DOHH2 (cell line): ENCODE measurements around the gene FAM171A1.

Experiments
- H3F3A ChIP-seq: fragments of 200-600 bp; sonication (generic), shearing (Covaris generic); 2 replicates; pipeline ENCODE4 v1.6.0; 2016; ENCODE audit warnings: antibody characterized with exemption, mild to moderate bottlenecking; ENCODE audit not compliant: control insufficient read depth, insufficient read depth
- H3K27ac ChIP-seq: fragments of 200-600 bp; sonication (generic); 2 replicates; pipeline ENCODE4 v1.5.1; 2014; ENCODE audit warnings: low read depth, mild to moderate bottlenecking, low read length, moderate library complexity
- H3K27me3 ChIP-seq: fragments of 200-600 bp; sonication (generic); 2 replicates; pipeline ENCODE4 v1.6.1; 2014; ENCODE audit warnings: mild to moderate bottlenecking, low read length, mixed read lengths; ENCODE audit not compliant: control insufficient read depth
- H3K36me3 ChIP-seq: fragments of 200-600 bp; sonication (generic); 2 replicates; pipeline ENCODE4 v1.6.1; 2014; ENCODE audit warnings: mild to moderate bottlenecking, low read length, moderate library complexity, mixed read lengths; ENCODE audit not compliant: control insufficient read depth
- H3K4me1 ChIP-seq: fragments of 200-600 bp; sonication (generic); 2 replicates; pipeline ENCODE4 v1.6.1; 2014; ENCODE audit warnings: mild to moderate bottlenecking, low read length, mixed read lengths; ENCODE audit not compliant: control insufficient read depth
- H3K4me2 ChIP-seq: fragments of 200-600 bp; sonication (generic); 2 replicates; pipeline ENCODE4 v1.6.0; 2014; ENCODE audit warnings: mild to moderate bottlenecking, low read length, moderate library complexity
- H3K4me3 ChIP-seq: fragments of 200-600 bp; sonication (generic); 2 replicates; pipeline ENCODE4 v1.5.1; 2014; ENCODE audit warnings: mild to moderate bottlenecking, low read length, mixed read lengths
- H3K79me2 ChIP-seq: fragments of 200-600 bp; sonication (generic); 2 replicates; pipeline ENCODE4 v1.6.1; 2014; ENCODE audit warnings: mild to moderate bottlenecking, low read length, mixed read lengths; ENCODE audit not compliant: control insufficient read depth
- H3K9me2 ChIP-seq: fragments of 200-600 bp; sonication (generic); replicated peaks from 2 replicates; pipeline ENCODE4 v1.6.1; 2014; ENCODE audit warnings: mild to moderate bottlenecking, low read length, mixed read lengths; ENCODE audit not compliant: control insufficient read depth
- H3K9me3 ChIP-seq: fragments of 200-600 bp; sonication (generic); 2 replicates; pipeline ENCODE4 v1.6.1; 2014; ENCODE audit warnings: antibody characterized with exemption, low read length, mixed read lengths; ENCODE audit not compliant: control insufficient read depth, insufficient read depth
- H4K20me1 ChIP-seq: fragments of 200-600 bp; sonication (generic); 2 replicates; pipeline ENCODE4 v1.6.0; 2014; ENCODE audit warnings: low read depth, mild to moderate bottlenecking, antibody characterized with exemption, low read length, moderate library complexity; ENCODE audit not compliant: control insufficient read depth, insufficient read depth
- EZH2phosphoT487 ChIP-seq: fragments of 200-600 bp; sonication (generic); IDR thresholded peaks from 2 replicates; pipeline ENCODE4 v1.6.1; 2017; ENCODE audit warnings: borderline replicate concordance, mild to moderate bottlenecking, antibody characterized with exemption, low read length, moderate library complexity, mixed read lengths
- TF ChIP-seq, protein P1 (sequence below): fragments of 200-600 bp; sonication (generic); IDR thresholded peaks from one replicate; pipeline ENCODE4 v1.5.1; 2014; ENCODE audit warnings: antibody characterized with exemption, mild to moderate bottlenecking, low read depth, low read length; ENCODE audit not compliant: poor library complexity, severe bottlenecking

Gene FAM171A1

DNA sequence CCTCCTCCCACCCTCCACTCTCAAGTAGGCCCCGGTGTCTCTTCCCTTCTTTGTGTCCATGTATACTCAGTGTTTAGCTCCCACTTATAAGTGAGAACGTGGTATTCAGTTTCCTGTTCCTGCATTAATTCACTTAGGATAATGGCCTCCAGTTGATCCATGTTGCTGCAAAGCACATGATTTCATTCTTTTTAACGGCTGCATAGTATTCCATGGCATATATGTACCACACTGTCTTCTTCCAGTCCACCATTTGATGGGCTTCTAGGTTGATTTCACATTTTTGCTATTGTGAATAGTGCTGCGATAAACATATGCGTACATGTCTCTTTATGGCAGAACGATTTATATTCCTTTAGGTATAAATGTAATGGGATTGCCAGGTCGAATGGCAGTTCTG is 51.0 kb downstream of the FAM171A1 start:
- no peaks in the 10 kb centered on the region for H3F3A ChIP-seq
- no peaks in the 10 kb centered on the region for H3K9me2 ChIP-seq
- no peaks in the 10 kb centered on the region for H3K9me3 ChIP-seq
- peaks cover 4% of the 10 kb centered on the region; the same call in 1 of the 2 replicates for H3K27me3 ChIP-seq
- H3K4me3 ChIP-seq: no peak overlapping the region
- no peaks in the 10 kb centered on the region for H4K20me1 ChIP-seq
- no peak overlapping the region for H3K4me2 ChIP-seq
- no peak overlapping the region for H3K27ac ChIP-seq
- H3K36me3 ChIP-seq: no peaks in the 10 kb centered on the region
- no peaks in the 10 kb centered on the region for H3K79me2 ChIP-seq
- no peaks in the 10 kb centered on the region for H3K4me1 ChIP-seq
- no peak for TF ChIP-seq EZH2phosphoT487
- TF ChIP-seq, protein P1, sequence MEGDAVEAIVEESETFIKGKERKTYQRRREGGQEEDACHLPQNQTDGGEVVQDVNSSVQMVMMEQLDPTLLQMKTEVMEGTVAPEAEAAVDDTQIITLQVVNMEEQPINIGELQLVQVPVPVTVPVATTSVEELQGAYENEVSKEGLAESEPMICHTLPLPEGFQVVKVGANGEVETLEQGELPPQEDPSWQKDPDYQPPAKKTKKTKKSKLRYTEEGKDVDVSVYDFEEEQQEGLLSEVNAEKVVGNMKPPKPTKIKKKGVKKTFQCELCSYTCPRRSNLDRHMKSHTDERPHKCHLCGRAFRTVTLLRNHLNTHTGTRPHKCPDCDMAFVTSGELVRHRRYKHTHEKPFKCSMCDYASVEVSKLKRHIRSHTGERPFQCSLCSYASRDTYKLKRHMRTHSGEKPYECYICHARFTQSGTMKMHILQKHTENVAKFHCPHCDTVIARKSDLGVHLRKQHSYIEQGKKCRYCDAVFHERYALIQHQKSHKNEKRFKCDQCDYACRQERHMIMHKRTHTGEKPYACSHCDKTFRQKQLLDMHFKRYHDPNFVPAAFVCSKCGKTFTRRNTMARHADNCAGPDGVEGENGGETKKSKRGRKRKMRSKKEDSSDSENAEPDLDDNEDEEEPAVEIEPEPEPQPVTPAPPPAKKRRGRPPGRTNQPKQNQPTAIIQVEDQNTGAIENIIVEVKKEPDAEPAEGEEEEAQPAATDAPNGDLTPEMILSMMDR: no peak

DNA sequence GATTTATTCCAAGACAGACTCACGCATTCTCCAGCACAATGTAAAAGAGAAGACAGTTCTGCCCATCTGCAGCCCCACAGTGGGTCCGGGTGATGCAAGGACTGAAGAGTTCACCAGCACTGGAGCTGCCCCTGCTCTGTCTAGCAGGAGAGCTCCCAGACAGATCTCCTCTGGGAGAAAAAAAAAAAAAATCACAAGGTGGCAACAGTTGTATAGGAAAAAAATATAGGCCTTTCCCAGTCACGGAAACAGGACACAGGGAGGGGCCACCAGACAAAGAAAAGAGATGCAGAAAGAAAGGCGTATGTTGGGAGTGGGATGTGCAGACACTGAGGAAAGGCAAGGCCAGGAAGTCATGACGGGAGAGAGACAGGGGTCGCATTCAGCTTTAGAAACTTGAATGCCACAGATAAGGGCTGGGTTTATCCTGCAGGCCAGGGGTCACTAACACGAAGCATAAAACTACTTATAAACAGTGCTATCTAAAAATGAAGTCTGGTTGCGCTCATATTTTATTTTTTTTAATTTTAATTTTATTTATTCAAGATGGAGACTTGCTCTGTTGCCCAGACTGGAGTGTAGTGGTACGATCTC is 54.1 kb downstream of the FAM171A1 start:
- Histone ChIP-seq H3K27ac (no peak overlapping the region), H3F3A (no peaks in the 10 kb centered on the region), H3K4me1 (no peaks in the 10 kb centered on the region), H3K79me2 (no peaks in the 10 kb centered on the region), H3K4me2 (no peak overlapping the region), H4K20me1 (no peaks in the 10 kb centered on the region), H3K9me2 (no peaks in the 10 kb centered on the region), H3K36me3 (no peaks in the 10 kb centered on the region), H3K27me3 (peaks cover 4% of the 10 kb centered on the region; the same call in 1 of the 2 replicates), H3K4me3 (no peak overlapping the region), H3K9me3 (no peaks in the 10 kb centered on the region)
- TF ChIP-seq, protein P1: no peak
- TF ChIP-seq EZH2phosphoT487: no peak

DNA sequence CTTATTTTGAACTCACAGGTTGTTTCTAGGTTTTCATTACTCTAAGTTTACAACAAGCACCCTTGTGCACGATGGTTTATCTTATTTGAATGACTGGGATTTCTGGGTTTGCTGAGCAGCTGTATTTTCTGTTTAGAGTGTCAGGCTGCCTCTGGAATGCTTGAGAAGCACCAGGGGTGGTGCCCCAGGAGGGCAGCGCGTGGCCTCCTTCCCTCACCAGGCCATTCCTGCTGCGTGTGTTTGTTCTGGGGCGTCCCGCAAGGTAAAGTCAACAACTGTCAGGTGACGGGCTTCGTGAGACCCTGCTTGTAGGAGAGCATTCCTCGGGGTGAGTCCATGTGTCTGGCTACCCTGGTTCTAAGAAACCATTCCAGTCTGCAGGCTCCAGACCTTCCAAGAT is 54.9 kb downstream of the FAM171A1 start:
- no peaks in the 10 kb centered on the region for H3K9me2 ChIP-seq
- no peaks in the 10 kb centered on the region for H3K36me3 ChIP-seq
- H3F3A ChIP-seq: no peaks in the 10 kb centered on the region
- TF ChIP-seq, protein P1: no peak
- TF ChIP-seq EZH2phosphoT487: no peak
- H3K79me2 ChIP-seq: no peaks in the 10 kb centered on the region
- H3K4me1 ChIP-seq: no peaks in the 10 kb centered on the region
- no peak overlapping the region for H3K4me2 ChIP-seq
- H3K27ac ChIP-seq: no peak overlapping the region
- no peaks in the 10 kb centered on the region for H3K9me3 ChIP-seq
- no peaks in the 10 kb centered on the region for H4K20me1 ChIP-seq
- H3K27me3 ChIP-seq: peaks cover 4% of the 10 kb centered on the region; the same call in 1 of the 2 replicates
- H3K4me3 ChIP-seq: no peak overlapping the region

DNA sequence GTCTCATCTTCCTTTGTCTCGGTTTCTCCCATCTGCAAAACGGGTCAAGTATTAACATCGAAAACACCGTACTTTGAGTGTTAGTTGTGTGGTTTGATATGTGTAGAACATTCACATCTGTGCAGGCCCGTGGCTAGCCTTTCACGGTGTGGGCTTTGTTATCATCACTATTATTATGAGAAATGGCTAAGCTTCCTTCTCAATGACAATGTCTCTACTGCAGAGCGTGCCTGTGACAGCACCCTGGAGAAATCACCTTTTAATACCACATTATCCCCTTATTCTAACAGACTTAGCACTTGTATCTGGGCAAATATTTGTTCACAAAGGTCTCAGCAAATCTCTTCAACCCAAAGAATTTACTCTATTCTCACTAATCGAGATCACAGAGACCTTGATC is 55.8 kb downstream of the FAM171A1 start:
- Histone ChIP-seq H3F3A (no peaks in the 10 kb centered on the region), H4K20me1 (no peaks in the 10 kb centered on the region), H3K4me2 (no peak overlapping the region), H3K9me2 (no peaks in the 10 kb centered on the region), H3K36me3 (no peaks in the 10 kb centered on the region), H3K9me3 (no peaks in the 10 kb centered on the region), H3K4me3 (no peak overlapping the region), H3K27ac (no peak overlapping the region), H3K4me1 (no peaks in the 10 kb centered on the region), H3K79me2 (no peaks in the 10 kb centered on the region), H3K27me3 (no peaks in the 10 kb centered on the region; the same call in 1 of the 2 replicates)
- no peak for TF ChIP-seq EZH2phosphoT487
- TF ChIP-seq, protein P1: no peak
